GM23338 (cell line): ENCODE results near the gene ADM2.

Experiments
- CREB1 ChIP-seq: fragments of 250-450 bp; sonication (Bioruptor Pico); IDR thresholded peaks from 2 replicates; pipeline ENCODE4 v1.5.0; 2020; ENCODE audit warnings: low read depth, mild to moderate bottlenecking, moderate library complexity
- EZH2 ChIP-seq: fragments of 200-600 bp; sonication (generic); IDR thresholded peaks from one replicate; pipeline ENCODE4 v1.8.0; 2017; ENCODE audit warnings: antibody characterized with exemption, mild to moderate bottlenecking, low read depth; ENCODE audit not compliant: unreplicated experiment
- POLR2AphosphoS5 ChIP-seq: IDR thresholded peaks from 2 replicates; pipeline ENCODE4 v1.6.1; 2016; ENCODE audit warnings: antibody characterized with exemption, low read depth
- REST ChIP-seq: IDR thresholded peaks from one replicate; pipeline ENCODE4 v1.6.1; 2018; ENCODE audit warnings: antibody characterized with exemption; ENCODE audit not compliant: unreplicated experiment
- TF ChIP-seq, protein P1 (sequence below), 2 experiments: fragments of 200-600 bp in 1 of 2; sonication (generic) in 1 of 2; conservative IDR thresholded peaks; 2 replicates each; pipeline versions ENCODE4 v1.5.1 to v1.6.1; 2016 to 2017; ENCODE audit warnings: antibody characterized with exemption in 2 of 2, low read depth in 2 of 2, mild to moderate bottlenecking in 2 of 2, moderate library complexity in 1 of 2

DNA sequence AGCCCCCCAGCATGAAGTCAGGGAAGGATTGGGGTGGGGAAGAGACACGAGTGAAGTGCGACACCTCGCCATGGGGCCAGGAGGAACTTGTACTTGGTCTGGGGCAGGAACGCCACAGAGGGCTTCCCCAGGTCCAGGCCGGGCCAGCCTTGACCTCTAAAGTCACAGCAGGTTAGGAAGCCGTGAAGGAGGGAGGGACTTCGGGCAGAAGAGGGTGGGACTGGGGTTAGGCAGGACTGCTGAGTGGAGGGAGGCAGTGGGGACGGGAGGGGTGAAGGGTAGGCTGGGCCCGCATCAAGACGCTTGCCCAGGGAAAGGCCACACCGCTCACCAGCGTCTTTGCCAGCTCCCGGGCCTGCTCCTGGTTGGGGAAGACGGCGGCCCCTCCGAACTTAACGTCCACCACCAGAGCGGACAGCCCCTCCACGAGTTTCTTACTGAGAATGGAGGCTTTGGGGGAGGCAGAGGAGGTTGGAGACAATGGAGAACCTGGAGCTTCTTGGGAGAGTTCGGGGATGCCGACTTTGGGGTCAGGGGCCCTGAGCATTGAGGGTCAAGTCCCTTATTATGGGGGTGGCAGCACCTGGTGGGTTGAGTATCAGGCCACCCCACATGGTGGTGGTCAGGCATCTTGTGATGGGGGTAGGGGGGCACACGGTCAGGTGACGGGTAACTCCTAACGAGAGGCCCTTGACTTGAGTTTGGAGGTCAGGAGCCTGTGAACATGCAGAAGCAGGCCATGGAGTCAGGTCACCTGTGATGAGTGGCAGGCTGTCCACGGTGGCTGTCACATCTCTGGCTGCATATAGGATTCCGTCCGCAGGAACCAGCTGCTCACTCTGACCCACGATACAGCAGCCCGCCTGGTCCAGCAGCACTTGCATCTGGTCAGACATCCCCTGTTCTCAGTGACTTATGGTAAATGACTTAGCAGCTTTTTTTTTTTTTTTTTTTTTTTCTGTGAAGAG, 45.8 kb downstream of the ADM2 start:
- TF ChIP-seq EZH2 (no peak), REST (no peak), POLR2AphosphoS5 (peak; percentile 42; the same call in 1 of the 2 replicates), CREB1 (CRISPR knock-in tag) (no peak)
- TF ChIP-seq, protein P1, sequence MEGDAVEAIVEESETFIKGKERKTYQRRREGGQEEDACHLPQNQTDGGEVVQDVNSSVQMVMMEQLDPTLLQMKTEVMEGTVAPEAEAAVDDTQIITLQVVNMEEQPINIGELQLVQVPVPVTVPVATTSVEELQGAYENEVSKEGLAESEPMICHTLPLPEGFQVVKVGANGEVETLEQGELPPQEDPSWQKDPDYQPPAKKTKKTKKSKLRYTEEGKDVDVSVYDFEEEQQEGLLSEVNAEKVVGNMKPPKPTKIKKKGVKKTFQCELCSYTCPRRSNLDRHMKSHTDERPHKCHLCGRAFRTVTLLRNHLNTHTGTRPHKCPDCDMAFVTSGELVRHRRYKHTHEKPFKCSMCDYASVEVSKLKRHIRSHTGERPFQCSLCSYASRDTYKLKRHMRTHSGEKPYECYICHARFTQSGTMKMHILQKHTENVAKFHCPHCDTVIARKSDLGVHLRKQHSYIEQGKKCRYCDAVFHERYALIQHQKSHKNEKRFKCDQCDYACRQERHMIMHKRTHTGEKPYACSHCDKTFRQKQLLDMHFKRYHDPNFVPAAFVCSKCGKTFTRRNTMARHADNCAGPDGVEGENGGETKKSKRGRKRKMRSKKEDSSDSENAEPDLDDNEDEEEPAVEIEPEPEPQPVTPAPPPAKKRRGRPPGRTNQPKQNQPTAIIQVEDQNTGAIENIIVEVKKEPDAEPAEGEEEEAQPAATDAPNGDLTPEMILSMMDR (conservative IDR thresholded peaks at IDR 0.05; ENCODE audit: low read depth in 2 of 2) = no peak
